Thyroid gland (tissue), 4 donors: ENCODE results near the gene LRP8. TPM values are rescaled to one million over a fixed set of nuclear protein-coding genes. Genes with fewer than 3 reads are reported as not detected.

Experiments used
- DNase-seq, 2 donors: peaks; one replicate each; pipeline ENCODE4 v3.0.0-alpha.2; 2019
- H3K27ac ChIP-seq, 3 donors: fragments of 200-600 bp; sonication (generic); 1 replicate in 2 of 3; 2 replicates in 1 of 3; pipeline ENCODE4 v1.5.1; 2016 to 2019; ENCODE audit warnings: mild to moderate bottlenecking in 1 of 3, moderate library complexity in 1 of 3
- H3K27me3 ChIP-seq: fragments of 200-600 bp; sonication (generic); one replicate; pipeline ENCODE4 v1.5.1; 2019
- H3K36me3 ChIP-seq, 2 donors: fragments of 200-600 bp; sonication (generic); one replicate each; pipeline ENCODE4 v1.5.1; 2016 to 2019
- H3K4me1 ChIP-seq, 2 donors: fragments of 200-600 bp; sonication (generic); one replicate each; pipeline ENCODE4 v1.5.1; 2017 to 2019
- H3K4me3 ChIP-seq, 3 donors: fragments of 200-600 bp; sonication (generic); replicated peaks in 1 of 3; 1 replicate in 2 of 3; 2 replicates in 1 of 3; pipeline ENCODE4 v1.5.1; 2016; ENCODE audit warnings: mild to moderate bottlenecking in 1 of 3
- H3K9me3 ChIP-seq: fragments of 200-600 bp; sonication (generic); one replicate; pipeline ENCODE4 v1.5.1; 2017
- POLR2A ChIP-seq, 2 donors: fragments of 450-650 bp; IDR thresholded peaks; one replicate each; pipeline ENCODE4 v1.6.1; 2017; ENCODE audit warnings: antibody characterized with exemption in 2 of 2, mild to moderate bottlenecking in 2 of 2, moderate library complexity in 1 of 2
- WGBS, 2 donors: methylation state at CpG; one replicate each; pipeline ENCODE4 v1.1.5; 2017; 5-methylcytosine and 5-hydroxymethylcytosine counted together
- intact Hi-C: fragments of 100-400 bp; cut with DNase I; formaldehyde crosslinking; loops from one replicate; pipeline ENCODE4 v1.15.1; 2023
- total RNA-seq, 4 donors: library from RNA; depleted of rRNA; stranded (reverse); fragments of >200 nt; gene quantifications; one replicate each; pipeline ENCODE4 v1.2.3, GENCODE V29; 2016
- TF ChIP-seq, protein P1 (sequence below), 6 experiments: fragments of 200-600 bp in 3 of 6; fragments of 450-650 bp in 3 of 6; sonication (generic) in 3 of 6; IDR thresholded peaks; one replicate each; pipeline ENCODE4 v1.5.1; 2016 to 2019; ENCODE audit warnings: antibody characterized with exemption in 6 of 6, mild to moderate bottlenecking in 2 of 6, inconsistent platforms in 1 of 6, moderate library complexity in 1 of 6

Gene LRP8
- total RNA-seq, 4 donors from 2014 or later: 92.8 to 200 (median 143) TPM

- no peaks in the 10 kb centered on the region for H3K36me3 ChIP-seq
- no peak overlapping the region for H3K4me3 ChIP-seq
- no peak for TF ChIP-seq POLR2A (IDR thresholded peaks at IDR 0.05)
- TF ChIP-seq, protein P1, sequence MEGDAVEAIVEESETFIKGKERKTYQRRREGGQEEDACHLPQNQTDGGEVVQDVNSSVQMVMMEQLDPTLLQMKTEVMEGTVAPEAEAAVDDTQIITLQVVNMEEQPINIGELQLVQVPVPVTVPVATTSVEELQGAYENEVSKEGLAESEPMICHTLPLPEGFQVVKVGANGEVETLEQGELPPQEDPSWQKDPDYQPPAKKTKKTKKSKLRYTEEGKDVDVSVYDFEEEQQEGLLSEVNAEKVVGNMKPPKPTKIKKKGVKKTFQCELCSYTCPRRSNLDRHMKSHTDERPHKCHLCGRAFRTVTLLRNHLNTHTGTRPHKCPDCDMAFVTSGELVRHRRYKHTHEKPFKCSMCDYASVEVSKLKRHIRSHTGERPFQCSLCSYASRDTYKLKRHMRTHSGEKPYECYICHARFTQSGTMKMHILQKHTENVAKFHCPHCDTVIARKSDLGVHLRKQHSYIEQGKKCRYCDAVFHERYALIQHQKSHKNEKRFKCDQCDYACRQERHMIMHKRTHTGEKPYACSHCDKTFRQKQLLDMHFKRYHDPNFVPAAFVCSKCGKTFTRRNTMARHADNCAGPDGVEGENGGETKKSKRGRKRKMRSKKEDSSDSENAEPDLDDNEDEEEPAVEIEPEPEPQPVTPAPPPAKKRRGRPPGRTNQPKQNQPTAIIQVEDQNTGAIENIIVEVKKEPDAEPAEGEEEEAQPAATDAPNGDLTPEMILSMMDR (IDR thresholded peaks at IDR 0.05): no peak
- peaks cover 30 to 75% of the 10 kb centered on the region in 2 donors for H3K4me1 ChIP-seq
- H3K27me3 ChIP-seq: no peaks in the 10 kb centered on the region
- whole genome bisulfite sequencing, 2 donors: 44 to 49% methylated on average over 4 of the region's 4 CpGs
- H3K9me3 ChIP-seq: no peaks in the 10 kb centered on the region
- intact Hi-C loops: no loop called here
- DNase-seq: peak; percentile 63 to 71
- H3K27ac ChIP-seq: peak overlapping the region; percentile 66 to 80 (median 73)
Observed at GRCh38 chr1:53295726-53296116, 32.1 kb downstream of the LRP8 start.

- Histone ChIP-seq H3K27me3 (no peaks in the 10 kb centered on the region), H3K4me1 (peaks cover 30 to 74% of the 10 kb centered on the region in 2 donors), H3K4me3 (no peak overlapping the region), H3K27ac (peak overlapping the region in 2 of 3 donors; percentile 3 to 73), H3K36me3 (no peaks in the 10 kb centered on the region), H3K9me3 (no peaks in the 10 kb centered on the region)
- TF ChIP-seq POLR2A (IDR thresholded peaks at IDR 0.05): no peak
- TF ChIP-seq, protein P1 (IDR thresholded peaks at IDR 0.05): no peak
- no peak for DNase-seq
- intact Hi-C loops: no loop called here
- WGBS, 2 donors: 54 to 71% methylated on average over 3 of the region's 3 CpGs
Observed at GRCh38 chr1:53295295-53295694, 32.6 kb downstream of the LRP8 start.

GRCh38 chr1:53294567-53294966 is 33.3 kb downstream of the LRP8 start:
- TF ChIP-seq POLR2A (IDR thresholded peaks at IDR 0.05): no peak
- TF ChIP-seq, protein P1 (IDR thresholded peaks at IDR 0.05): no peak
- H3K4me3 ChIP-seq: no peak overlapping the region
- no peaks in the 10 kb centered on the region for H3K27me3 ChIP-seq
- DNase-seq: no peak
- intact Hi-C loops: no loop called here
- no peaks in the 10 kb centered on the region for H3K9me3 ChIP-seq
- H3K4me1 ChIP-seq: peaks cover 30 to 67% of the 10 kb centered on the region in 2 donors
- 77 to 85% methylated on average over 9 of the region's 9 CpGs for WGBS, 2 donors
- peak overlapping the region in 2 of 3 donors; percentile 3 to 73 for H3K27ac ChIP-seq
- H3K36me3 ChIP-seq: no peaks in the 10 kb centered on the region

DNA sequence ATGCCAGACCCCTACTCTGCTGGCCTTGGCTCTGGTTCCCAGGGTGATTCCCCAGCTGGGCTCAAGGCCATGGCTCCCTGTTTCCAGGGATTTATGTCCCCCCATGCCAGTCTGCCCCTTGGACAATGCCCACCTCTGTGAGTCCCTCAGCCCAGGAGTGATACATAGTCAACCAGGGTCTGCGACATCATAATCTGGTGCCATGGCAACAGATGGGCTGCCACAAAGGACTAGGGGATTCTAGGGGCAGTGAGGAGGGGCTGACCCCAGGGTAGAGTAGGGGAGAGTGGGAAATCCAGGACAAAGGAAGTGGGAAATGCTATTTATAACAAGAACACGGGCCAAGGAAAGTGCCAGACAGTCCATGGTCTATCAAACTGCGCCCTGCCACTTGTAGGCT is 33.8 kb downstream of the LRP8 start:
- TF ChIP-seq POLR2A (IDR thresholded peaks at IDR 0.05): no peak
- TF ChIP-seq, protein P1 (IDR thresholded peaks at IDR 0.05): no peak
- peaks cover 26 to 63% of the 10 kb centered on the region in 2 donors for H3K4me1 ChIP-seq
- intact Hi-C loops: no loop called here
- peak overlapping the region in 1 of 3 donors; percentile 10 for H3K27ac ChIP-seq
- no peaks in the 10 kb centered on the region for H3K9me3 ChIP-seq
- H3K4me3 ChIP-seq: no peak overlapping the region
- no peaks in the 10 kb centered on the region for H3K36me3 ChIP-seq
- 86 to 88% methylated on average over 3 of the region's 3 CpGs for WGBS, 2 donors
- no peaks in the 10 kb centered on the region for H3K27me3 ChIP-seq
- no peak for DNase-seq

GRCh38 chr1:53293123-53293522 is 34.7 kb downstream of the LRP8 start:
- Histone ChIP-seq H3K27me3 (no peaks in the 10 kb centered on the region), H3K4me3 (no peak overlapping the region), H3K36me3 (no peaks in the 10 kb centered on the region), H3K4me1 (peaks cover 22 to 53% of the 10 kb centered on the region in 2 donors), H3K9me3 (no peaks in the 10 kb centered on the region), H3K27ac (peak overlapping the region in 1 of 3 donors; percentile 19)
- TF ChIP-seq, protein P1 (IDR thresholded peaks at IDR 0.05): no peak
- TF ChIP-seq POLR2A (IDR thresholded peaks at IDR 0.05): no peak
- WGBS, 2 donors: 13 to 81% methylated on average over 1 to 2 of the region's 2 CpGs
- intact Hi-C loops: no loop called here
- DNase-seq: peak in 1 of 2 donors; percentile 33
